DMS79 treated with DMSO at 0.1 percent for 48 hours (cell line): ENCODE data around the gene PRKCB.

ENCODE experiments used
- DNase-seq: peaks from one replicate; lab custom pipeline; 2025; lab: John Stamatoyannopoulos, UW

Gene PRKCB

GRCh38 chr16:23943604-23944003, 107.8 kb downstream of the PRKCB start:
- DNase-seq, result no peak

- DNase-seq, result no peak
Measured at GRCh38 chr16:23944381-23944780, 108.6 kb downstream of the PRKCB start.

DNA sequence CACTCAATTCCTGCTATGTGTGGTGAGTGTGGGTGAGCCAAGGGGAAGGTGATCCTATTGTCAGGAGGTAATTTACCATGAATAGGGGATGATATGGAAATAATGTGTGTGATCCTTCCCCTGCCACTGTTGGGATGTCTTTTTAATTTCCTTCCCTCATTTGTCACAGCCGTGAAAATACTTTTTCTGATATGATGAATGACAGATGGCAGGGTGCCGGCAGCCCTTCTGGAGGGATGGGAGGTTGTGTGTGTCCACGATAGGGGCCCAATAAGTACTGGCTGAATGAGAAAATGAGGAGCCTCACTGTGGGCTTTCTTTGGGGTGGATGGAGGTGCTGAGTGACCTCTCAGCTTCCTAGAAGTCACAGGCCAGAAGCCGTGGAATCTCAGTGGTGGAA, 109.5 kb downstream of the PRKCB start:
- no peak for DNase-seq

DNA sequence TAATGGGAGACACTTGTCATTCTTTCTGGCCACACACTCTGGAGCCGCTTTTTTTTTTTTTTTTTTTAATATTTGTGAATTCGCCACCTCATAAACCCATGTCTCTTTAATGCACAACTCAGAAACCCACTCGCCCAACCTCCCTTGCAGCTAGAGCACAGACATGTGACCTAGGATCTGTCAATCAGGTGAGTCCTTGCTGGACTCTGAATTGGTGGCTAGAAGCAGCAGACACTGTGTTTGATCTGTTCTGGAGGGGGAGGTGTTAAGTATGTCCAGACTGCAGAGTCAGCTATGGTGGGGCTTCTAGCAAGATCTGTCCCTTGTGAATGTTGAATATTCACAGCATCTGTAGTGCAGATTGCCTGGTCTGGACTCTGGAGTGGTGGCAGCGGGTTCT, 112.1 kb downstream of the PRKCB start:
- peak; percentile 66 for DNase-seq

- DNase-seq, result peak; percentile 77
Measured at GRCh38 chr16:23948949-23949411, 113.2 kb downstream of the PRKCB start.

GRCh38 chr16:23949630-23950290, 114.0 kb downstream of the PRKCB start:
- DNase-seq, result no peak

DNA sequence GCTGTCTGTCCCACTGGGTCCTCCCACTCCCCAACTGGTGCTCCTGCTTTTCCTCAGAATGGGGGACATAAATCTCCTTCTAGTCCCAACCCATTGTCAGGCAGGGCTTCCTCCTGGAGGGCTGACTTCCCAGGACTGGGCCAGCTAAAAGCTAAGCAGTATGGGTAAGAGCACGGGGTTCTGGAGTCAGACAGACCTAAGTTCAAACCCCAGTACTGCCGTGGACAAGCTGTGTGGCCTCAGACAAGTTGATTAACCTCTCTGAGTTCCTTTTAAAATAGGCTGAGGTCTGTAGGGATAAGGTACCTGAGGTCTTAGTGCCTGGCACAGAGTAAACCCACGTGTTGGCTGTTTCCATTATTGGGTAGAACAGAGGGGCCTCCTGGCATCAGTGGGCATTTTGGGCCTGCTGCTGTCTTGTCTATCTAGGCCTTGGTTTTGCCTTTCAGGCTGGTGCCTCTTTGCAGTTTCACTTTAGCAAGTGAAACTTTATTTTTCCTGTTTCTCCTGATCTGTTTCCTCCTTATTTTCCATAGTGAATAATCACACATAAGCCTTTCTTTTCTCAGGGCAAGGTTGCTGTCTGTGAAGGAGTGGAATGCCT, 114.6 kb downstream of the PRKCB start:
- no peak for DNase-seq

DNA sequence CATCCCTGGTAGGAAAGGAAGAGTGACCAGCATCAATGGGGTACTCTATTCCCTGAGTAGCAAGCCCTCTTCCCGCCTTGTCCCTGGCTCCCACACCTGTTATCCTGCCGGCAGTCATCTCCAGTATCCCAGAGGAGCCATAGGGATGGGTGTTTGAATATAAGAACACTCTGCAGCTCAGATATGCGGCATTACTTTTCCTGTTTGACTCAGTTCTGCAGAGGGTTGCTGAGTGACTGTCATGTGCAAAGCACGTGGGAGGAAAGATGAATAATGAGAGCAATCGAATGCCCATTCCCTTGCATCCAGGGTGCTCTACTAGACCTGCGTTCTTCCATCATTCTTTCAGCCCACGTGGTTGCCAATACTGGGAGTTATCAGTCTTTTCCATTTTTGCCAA, 115.1 kb downstream of the PRKCB start:
- no peak for DNase-seq

DNA sequence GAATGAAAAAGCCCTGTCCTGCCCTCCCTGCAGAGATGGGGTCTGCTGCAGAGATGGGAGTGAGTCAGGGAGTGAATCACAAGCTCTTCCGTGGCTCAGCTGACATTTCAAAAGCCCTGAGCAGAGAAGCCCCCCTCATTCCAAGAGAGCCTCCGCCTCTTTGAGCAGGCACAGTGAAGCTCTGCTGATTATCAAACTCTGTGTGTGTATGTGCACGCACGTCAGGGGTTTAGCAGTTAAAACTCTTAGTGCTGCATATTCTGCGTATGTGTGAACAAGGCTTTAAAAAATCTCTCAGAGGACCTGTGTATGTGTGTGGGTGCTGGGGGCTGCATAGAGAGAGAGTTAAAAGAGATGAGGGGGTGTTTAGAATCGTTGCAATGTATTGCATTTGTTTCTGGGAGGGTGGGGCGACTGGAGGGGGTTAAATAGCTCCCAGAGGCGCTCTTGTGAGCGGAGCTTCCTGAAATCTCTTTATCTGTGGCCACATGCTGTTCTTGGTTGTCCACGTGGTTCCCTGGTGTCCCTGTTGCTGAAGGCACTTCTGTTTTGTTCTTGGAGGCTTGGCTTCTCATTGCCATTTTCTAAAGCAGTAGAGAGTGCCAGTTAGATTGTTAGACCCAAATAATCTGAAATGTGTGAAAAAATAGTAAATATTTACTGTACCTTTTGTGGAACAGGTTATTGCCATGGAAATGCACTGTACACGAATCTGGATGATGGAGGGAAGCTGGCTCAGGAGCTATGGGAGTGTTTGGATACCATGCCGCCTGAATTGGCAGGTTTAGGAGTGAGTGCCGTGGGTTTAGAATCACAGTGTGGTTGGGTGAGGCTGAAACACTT, 116.6 kb downstream of the PRKCB start:
- no peak for DNase-seq

DNA sequence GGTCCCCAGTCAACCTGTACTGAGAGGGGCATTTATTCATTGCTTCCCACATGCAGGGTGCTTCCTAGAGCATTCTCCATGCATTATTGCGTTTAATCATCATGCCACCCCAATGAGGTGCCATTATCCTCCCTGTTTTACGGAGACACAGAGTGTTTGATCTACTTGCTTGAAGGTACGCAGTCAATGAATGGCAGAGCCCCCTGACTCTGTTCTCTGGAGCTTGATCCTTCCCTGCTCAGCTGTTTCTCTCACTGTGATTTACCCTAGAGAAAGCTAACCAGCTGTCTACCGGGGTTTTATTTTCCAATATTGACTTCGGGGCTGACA, 117.2 kb downstream of the PRKCB start:
- no peak for DNase-seq

- no peak for DNase-seq
Measured at GRCh38 chr16:23953476-23953875, 117.7 kb downstream of the PRKCB start.

- DNase-seq, result no peak
Measured at GRCh38 chr16:23955088-23955487, 119.3 kb downstream of the PRKCB start.

DNA sequence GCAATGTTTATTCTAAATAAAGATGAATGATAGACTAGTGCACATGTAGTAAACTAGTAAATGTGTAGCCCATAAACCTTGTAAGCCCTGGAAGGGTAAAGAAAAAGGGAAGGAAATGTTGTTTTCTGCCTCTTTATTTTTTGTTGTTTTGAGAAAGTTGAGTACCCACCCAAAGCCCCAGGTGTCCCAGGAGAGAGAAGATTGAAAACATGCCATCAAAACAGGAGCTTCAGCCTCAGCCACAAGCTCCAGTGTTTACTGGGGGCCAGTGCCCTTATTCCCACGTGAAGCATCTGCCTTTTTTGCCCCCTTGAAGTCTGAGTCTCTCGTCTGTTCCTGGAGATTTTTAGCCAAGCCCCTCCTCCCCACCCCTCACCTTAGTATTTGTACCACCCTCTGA, 121.5 kb downstream of the PRKCB start:
- DNase-seq, result no peak

DNA sequence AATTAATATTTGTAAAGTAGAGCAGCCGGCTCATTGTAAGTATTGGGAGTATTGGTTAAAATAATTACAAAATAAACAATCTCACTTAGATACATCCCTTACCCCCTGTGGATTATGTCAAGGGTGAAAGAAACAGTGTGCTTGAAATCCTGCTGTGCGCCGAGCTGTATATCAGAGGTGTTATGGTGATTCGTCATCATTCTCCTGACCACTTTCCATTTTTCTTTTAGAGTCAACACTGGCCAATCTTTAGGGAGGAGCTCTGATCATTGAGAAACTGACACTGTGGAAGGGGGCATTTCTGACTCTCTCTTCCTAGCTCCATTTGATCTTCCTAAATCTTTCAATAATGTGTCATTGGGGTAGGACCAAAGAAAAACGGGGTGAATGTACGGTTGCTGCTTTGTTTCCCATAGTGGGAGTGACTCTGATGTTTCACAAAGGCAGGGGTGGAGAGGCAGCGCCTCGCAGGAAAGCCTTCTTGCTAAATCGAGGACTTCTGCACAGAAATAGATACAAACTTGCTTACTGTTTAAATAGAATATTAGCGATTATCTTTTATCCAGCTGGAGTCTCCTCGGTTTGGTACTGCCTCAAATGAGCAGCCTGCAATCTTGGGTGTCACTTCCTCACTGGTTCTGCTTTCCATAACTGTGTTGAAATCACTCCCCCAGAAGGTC, 123.4 kb downstream of the PRKCB start:
- DNase-seq, result no peak

GRCh38 chr16:23959752-23960072, 123.9 kb downstream of the PRKCB start:
- no peak for DNase-seq

DNA sequence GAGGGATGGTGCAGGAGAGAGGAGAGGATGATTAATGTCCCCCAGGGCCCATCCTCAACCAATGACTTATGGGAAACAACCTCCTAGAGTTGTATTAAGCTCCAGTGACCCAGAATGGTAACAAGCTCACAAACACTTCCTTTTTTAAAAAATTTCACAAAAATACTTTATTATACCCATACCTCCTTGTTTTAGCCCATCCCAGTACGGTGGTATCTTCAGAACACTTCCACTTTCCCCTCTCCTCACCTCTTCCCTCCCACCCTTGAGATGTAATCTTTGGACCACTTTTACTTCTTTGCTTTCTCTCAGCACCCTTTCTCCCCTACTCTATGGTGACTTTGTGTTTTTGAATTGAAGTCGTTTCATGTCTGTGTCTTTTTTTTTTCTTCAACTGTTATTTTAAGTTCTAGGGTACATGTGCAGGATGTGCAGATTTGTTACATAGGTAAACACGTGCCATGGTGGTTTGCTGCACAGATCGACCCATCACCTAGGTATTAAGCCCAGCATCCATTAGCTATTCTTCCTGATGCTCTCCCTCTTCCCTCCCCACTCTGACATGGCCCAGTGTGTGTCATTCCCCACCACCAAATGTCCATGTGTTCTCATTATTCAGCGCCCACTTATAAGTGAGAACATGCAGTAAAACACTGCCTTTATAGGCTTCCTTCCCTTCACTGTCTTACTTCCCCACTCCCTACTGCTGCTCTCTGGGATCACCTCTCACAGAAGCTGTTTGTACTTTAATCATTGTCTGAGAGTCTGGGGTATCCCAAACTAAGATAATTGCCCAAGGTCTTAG, 124.5 kb downstream of the PRKCB start:
- no peak for DNase-seq

DNA sequence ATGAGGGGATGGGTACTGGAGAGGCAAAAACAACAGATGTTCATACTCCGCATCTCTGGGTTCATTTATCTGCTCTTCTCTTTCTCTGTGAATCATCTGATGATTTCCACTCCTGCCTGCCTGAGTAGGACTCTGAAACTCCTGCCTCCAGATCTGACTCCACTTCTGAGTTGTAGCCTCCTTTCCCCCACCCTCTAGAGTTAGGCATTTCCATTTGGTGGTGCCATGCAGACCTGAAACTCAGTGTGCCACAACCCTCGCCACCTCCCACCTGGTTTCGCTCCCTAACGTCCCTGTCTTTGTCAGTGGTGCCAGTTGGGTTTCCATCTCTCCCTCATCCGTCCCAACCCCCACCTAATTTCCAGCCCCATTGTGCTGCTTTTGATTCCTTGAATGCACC, 126.2 kb downstream of the PRKCB start:
- DNase-seq, result no peak

- no peak for DNase-seq
Measured at GRCh38 chr16:23964136-23964535, 128.4 kb downstream of the PRKCB start.

- DNase-seq, result no peak
Measured at GRCh38 chr16:23965137-23965733, 129.5 kb downstream of the PRKCB start.

- peak; percentile 57 for DNase-seq
Measured at GRCh38 chr16:23966597-23967394, 131.0 kb downstream of the PRKCB start.

GRCh38 chr16:23967775-23968174, 132.0 kb downstream of the PRKCB start:
- no peak for DNase-seq
